ENCODE measurements around the gene MAP3K2. TPM values are rescaled to one million over a fixed set of nuclear protein-coding genes. Genes with fewer than 3 reads are reported as not detected.

The MAP3K2 gene
- total and polyA plus RNA-seq, 10 of the 15 experiments (the other 5 are each of a cell fraction or from before 2014, with no cell fraction given) = 2.7 to 39.6 (median 16.1) TPM

DNA sequence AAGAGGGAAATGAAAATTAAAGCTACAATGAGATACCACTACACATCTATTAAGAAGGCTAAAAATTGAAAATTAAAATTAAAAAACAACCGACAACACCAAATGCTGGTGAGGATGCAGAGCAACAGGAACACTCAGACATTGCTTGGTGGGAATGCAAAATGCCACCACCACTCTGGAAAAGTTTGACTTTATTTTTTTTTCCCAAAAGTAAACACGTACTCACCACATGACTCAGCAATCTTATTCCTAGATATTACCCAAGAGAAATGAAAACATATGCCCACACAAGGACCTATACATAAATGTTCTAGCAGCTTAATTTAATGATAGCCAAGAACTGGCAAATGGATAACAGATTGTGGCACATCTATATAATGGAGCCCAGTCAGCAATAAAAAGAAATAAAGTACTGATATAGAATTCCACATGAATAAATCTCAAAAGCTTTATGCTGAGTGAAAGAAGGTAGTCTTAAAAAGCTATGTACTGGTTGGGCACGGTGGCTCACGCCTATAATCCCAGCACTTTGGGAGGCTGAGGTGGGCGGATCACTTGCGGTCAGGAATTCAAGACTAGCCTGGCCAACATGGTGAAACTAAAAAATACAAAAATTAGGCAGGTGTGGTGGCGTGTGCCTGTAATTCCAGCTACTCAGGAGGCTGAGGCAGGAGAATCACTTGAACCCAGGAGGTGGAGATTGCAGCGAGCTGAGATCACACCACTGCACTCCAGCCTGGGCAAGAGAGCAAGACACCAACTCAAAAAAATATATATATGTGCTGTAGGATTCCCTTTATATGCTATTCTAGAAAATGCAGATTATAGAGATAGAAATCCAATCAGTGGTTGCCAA lies 26.2 kb upstream of the MAP3K2 start (continued):
- TF ChIP-seq, protein P1, sequence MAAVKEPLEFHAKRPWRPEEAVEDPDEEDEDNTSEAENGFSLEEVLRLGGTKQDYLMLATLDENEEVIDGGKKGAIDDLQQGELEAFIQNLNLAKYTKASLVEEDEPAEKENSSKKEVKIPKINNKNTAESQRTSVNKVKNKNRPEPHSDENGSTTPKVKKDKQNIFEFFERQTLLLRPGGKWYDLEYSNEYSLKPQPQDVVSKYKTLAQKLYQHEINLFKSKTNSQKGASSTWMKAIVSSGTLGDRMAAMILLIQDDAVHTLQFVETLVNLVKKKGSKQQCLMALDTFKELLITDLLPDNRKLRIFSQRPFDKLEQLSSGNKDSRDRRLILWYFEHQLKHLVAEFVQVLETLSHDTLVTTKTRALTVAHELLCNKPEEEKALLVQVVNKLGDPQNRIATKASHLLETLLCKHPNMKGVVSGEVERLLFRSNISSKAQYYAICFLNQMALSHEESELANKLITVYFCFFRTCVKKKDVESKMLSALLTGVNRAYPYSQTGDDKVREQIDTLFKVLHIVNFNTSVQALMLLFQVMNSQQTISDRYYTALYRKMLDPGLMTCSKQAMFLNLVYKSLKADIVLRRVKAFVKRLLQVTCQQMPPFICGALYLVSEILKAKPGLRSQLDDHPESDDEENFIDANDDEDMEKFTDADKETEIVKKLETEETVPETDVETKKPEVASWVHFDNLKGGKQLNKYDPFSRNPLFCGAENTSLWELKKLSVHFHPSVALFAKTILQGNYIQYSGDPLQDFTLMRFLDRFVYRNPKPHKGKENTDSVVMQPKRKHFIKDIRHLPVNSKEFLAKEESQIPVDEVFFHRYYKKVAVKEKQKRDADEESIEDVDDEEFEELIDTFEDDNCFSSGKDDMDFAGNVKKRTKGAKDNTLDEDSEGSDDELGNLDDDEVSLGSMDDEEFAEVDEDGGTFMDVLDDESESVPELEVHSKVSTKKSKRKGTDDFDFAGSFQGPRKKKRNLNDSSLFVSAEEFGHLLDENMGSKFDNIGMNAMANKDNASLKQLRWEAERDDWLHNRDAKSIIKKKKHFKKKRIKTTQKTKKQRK (IDR thresholded peaks at IDR 0.05; ENCODE audit: low read depth, low read length) = no peak
- TF ChIP-seq CBX5 (IDR thresholded peaks at IDR 0.05; ENCODE audit: low read depth) = no peak
- no peak for TF ChIP-seq CEBPB (IDR thresholded peaks at IDR 0.05; ENCODE audit: borderline replicate concordance in 1 of 2, low read depth in 2 of 2, low read length in 2 of 2)
- TF ChIP-seq SMC3 (IDR thresholded peaks at IDR 0.05; ENCODE audit: borderline replicate concordance, low read length) = no peak
- no peak for TF ChIP-seq BMI1 (IDR thresholded peaks at IDR 0.05; ENCODE audit: borderline replicate concordance)

DNA sequence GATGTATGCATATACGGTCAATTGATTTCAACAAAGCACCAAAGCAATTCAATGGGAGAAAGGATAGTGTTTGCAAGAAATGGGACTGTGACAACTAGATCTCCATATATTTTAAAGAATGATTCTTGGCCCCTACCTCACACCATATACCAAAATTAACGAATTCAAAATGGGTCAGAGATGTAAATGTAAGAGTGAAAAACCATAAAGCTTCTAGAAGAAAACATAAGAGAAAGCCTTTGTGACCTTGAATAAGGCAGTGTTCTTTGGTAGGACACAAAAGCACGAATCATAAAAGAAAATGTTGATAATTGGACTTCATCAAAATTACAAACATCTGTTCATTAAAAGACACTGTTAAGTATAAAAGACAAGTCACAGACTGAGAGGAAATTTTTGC lies 25.4 kb upstream of the MAP3K2 start:
- CTCF ChIA-PET = interaction anchor here (0.8 to 2.4 kb wide), 7 partner anchors 9 to 178 kb away, joined by 3 to 8 read pairs (median 4); no protein-coding TSS in a partner anchor
- in situ Hi-C loops (cut with MboI) = no loop called here
- H3K9ac ChIP-seq (ENCODE audit: control insufficient read depth, insufficient read depth, low read length) = no peak overlapping the region
- RAD21 ChIA-PET (ENCODE audit: unreplicated experiment) = interaction anchor here (0.8 to 1.0 kb wide), 2 partner anchors 41 to 66 kb away, joined by 3 read pairs; no protein-coding TSS in a partner anchor
- intact Hi-C loops (cut with micrococcal nuclease; ENCODE audit: unreplicated experiment) = no loop called here
- no peak overlapping the region for H3K27ac ChIP-seq (ENCODE audit: control insufficient read depth, insufficient read depth)
- H3K4me2 ChIP-seq (ENCODE audit: control insufficient read depth, insufficient read depth) = no peak overlapping the region
- no peaks in the 10 kb centered on the region for H3K9me3 ChIP-seq (replicated peaks; ENCODE audit: control insufficient read depth, insufficient read depth, low read length)
- H4K20me1 ChIP-seq (ENCODE audit: control insufficient read depth, insufficient read depth) = no peaks in the 10 kb centered on the region
- ATAC-seq (no peak), DNase-seq (ENCODE audit: low read depth, low spot score) (no peak), FAIRE-seq (no peak)
- BruUV-seq (replicated peaks) = no TSS peak
- H3K4me3 ChIP-seq = no peak overlapping the region
- H3K27me3 ChIP-seq (replicated peaks in 1 of 2; ENCODE audit: control insufficient read depth in 2 of 2, insufficient read depth in 2 of 2, low read length in 1 of 2) = peaks cover 0 to 5% of the 10 kb centered on the region in 2 experiments; a peak in 2 of 4 replicates
- H2AFZ ChIP-seq (ENCODE audit: control insufficient read depth, low read depth, low read length) = no peak overlapping the region
- SMC1A ChIA-PET (ENCODE audit: uncharacterized antibody, unreplicated experiment) = interaction anchor here (1.6 kb wide), 1 partner anchor 71 kb away, joined by 3 read pairs; no protein-coding TSS in a partner anchor
- 76% methylated on average over 3 of the region's 3 CpGs for WGBS (ENCODE audit: insufficient coverage, insufficient replicate concordance, low lambda C conversion rate, missing lambda C conversion rate)
- H3K79me2 ChIP-seq (ENCODE audit: control insufficient read depth, insufficient read depth, low read length) = no peaks in the 10 kb centered on the region
- no peaks in the 10 kb centered on the region for H3K36me3 ChIP-seq (ENCODE audit: control insufficient read depth in 2 of 2, insufficient read depth in 2 of 2, low read length in 1 of 2)
- H3K4me1 ChIP-seq (ENCODE audit: control insufficient read depth, insufficient read depth, low read length) = peaks cover 22% of the 10 kb centered on the region
- POLR2A ChIA-PET = interaction anchor here (1.2 kb wide), 1 partner anchor 24 kb away, joined by 4 read pairs; no protein-coding TSS in a partner anchor
- TF ChIP-seq CREM (IDR thresholded peaks at IDR 0.05; ENCODE audit: low read depth) (no peak), POLR2A (IDR thresholded peaks at IDR 0.05; ENCODE audit: low read depth, low read length) (no peak), IKZF2 (IDR thresholded peaks at IDR 0.05) (no peak), MTA2 (IDR thresholded peaks at IDR 0.05; ENCODE audit: low read depth) (no peak), MTA3 (IDR thresholded peaks at IDR 0.05; ENCODE audit: borderline replicate concordance, low read length) (no peak), ASH2L (IDR thresholded peaks at IDR 0.05; ENCODE audit: borderline replicate concordance, low read depth) (no peak)
- TF ChIP-seq, protein P2, sequence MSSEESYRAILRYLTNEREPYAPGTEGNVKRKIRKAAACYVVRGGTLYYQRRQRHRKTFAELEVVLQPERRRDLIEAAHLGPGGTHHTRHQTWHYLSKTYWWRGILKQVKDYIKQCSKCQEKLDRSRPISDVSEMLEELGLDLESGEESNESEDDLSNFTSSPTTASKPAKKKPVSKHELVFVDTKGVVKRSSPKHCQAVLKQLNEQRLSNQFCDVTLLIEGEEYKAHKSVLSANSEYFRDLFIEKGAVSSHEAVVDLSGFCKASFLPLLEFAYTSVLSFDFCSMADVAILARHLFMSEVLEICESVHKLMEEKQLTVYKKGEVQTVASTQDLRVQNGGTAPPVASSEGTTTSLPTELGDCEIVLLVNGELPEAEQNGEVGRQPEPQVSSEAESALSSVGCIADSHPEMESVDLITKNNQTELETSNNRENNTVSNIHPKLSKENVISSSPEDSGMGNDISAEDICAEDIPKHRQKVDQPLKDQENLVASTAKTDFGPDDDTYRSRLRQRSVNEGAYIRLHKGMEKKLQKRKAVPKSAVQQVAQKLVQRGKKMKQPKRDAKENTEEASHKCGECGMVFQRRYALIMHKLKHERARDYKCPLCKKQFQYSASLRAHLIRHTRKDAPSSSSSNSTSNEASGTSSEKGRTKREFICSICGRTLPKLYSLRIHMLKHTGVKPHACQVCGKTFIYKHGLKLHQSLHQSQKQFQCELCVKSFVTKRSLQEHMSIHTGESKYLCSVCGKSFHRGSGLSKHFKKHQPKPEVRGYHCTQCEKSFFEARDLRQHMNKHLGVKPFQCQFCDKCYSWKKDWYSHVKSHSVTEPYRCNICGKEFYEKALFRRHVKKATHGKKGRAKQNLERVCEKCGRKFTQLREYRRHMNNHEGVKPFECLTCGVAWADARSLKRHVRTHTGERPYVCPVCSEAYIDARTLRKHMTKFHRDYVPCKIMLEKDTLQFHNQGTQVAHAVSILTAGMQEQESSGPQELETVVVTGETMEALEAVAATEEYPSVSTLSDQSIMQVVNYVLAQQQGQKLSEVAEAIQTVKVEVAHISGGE (CRISPR knock-in tag; IDR thresholded peaks at IDR 0.05) = no peak
